HG02884 (cell line): ENCODE data around the gene GHITM.
"Not testable (repeated sequence)": the region's sequence is repeated elsewhere in the genome, so short reads cannot be mapped to it uniquely, and the experiment has no call there.

Source experiments
- ATAC-seq: cut with Tn5 transposase; IDR thresholded peaks from one replicate; pipeline ENCODE4 v1.9.1; 2021; ENCODE audit warnings: mild to moderate bottlenecking, moderate library complexity; ENCODE audit not compliant: unreplicated experiment

Gene GHITM, protein sequence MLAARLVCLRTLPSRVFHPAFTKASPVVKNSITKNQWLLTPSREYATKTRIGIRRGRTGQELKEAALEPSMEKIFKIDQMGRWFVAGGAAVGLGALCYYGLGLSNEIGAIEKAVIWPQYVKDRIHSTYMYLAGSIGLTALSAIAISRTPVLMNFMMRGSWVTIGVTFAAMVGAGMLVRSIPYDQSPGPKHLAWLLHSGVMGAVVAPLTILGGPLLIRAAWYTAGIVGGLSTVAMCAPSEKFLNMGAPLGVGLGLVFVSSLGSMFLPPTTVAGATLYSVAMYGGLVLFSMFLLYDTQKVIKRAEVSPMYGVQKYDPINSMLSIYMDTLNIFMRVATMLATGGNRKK

DNA sequence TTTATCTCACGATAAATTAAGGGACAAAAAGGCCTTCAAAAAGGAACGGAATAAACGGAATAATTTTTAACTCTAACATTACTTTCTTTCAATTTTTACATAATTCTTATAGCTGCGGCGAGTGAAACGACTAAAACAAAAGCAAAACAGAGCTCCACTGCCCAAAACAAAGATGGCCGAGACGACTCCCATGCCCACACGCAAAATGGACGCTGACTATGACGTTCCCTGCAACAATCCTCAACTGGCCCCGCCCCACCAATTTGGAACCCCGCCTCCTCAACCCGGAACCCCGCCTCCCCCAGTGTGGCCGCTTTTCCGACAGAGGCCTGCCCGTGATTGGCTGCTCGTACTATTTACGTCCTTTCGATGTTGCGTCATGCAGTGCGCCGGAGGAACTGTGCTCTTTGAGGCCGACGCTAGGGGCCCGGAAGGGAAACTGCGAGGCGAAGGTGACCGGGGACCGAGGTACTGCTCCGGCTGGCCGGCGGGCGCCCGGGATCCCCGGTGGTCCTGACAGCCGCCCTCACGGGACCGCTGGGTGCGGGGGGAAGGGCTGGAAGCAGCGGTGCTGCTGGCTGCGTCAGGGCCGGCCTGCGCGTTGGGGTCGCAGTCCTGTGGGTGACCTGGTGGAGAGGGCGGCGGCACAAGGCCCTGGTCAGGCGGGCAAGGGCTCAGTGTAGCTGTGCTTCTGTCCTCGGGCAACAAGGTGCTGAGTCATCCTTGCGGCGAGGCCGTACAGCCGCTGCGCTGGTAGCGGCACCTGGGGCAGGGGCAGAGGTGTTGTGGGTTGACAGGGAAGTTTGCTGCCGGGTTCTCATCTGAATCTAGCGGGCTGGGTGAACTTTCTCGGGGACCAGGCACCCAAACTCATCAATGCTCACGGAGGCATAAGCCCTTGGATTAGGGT, at the start of gene GHITM:
GHITM (plus strand) TSS at position 384 of the 910 bp plus-strand sequence. CDS start 1,992 bp downstream, outside the sequence.
- peak; percentile 99 for ATAC-seq

DNA sequence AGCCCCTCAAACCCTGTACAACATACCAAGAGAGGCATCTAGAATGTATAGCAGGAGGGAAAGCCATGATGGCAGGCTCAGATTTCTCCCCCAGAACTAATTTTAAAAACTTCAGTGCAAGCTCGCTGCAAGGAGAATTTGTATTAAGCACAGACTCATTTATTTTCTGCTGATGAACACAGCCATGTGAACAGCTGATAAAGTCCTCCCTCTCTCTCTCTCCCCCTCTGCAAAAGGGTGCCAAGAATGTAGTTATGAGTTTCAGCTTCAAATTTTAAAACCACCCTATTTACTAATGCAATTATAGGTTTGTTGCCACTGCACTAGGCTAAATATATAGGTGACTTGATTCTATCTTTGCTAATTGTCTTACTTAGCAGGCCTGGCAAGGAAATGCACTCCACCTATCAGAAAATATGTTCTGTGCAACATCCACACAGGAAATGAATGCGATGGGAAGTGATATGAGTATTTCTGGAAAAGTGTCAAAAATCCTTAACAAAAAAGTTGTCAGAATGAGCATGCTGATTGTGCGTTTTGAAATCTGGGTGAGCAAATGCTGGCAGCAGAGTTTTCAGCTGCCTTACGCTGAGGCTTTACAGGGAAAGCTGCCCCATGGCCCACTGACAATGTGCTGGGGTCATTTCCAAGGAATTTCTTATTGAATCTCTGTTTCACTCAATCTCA, 43.4 kb upstream of the GHITM start:
- ATAC-seq = no peak

DNA sequence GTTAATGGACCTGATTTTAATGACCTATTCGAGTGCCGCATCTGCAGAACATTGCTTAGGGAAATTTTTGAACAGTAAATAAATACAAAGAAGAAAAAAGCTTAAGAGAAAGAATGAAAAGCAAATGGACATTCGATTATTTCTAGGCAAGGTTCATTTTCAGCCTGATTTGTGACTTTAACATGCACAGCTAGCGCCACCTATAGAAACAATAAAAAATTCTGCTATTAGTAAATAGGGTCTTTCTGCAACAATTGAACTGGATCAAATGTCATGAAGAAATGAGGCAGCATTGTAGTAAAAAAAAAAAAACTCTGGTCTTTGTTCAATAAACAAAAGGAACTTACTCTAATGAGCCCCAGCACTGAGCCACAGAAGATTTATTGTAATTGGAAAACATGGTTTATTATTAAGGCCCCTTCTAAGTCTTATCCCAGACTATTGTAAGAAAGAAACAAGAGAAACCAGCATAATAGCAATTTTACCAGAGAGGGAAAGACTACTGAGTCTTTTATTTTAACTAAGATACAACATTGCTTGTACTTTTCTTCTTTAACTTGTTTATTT, 41.4 kb upstream of the GHITM start:
- no peak for ATAC-seq

GRCh38 chr10:84098667-84099066, 40.6 kb upstream of the GHITM start:
- no peak for ATAC-seq

GRCh38 chr10:84101042-84101441, 38.3 kb upstream of the GHITM start:
- ATAC-seq = no peak

GRCh38 chr10:84108797-84109196, 30.5 kb upstream of the GHITM start:
- no peak for ATAC-seq

- not testable (repeated sequence) for ATAC-seq
Observed at GRCh38 chr10:84109772-84110171, 29.5 kb upstream of the GHITM start.

- ATAC-seq = not testable (repeated sequence)
Observed at GRCh38 chr10:84113468-84113867, 25.8 kb upstream of the GHITM start.

GRCh38 chr10:84114088-84114667, 25.1 kb upstream of the GHITM start:
- no peak for ATAC-seq

DNA sequence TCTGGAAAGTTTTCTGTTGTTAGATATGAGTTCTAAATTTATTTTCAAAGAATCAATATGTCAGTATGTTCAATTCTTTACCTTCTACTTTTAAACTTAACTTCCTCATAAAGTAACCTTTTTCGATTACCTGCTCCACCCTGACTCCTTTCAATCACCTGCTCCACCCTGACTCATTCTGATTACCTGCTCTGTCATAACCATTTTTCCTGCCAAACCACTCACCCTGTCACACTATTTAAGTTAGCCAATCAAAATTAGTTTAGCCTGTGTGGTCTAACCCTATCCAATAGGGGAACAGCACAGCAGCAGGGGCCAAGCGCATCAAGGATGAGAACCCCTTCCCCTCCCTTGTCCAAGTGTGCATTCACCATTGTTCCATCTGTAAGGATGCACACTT, 22.1 kb upstream of the GHITM start:
- not testable (repeated sequence) for ATAC-seq

- no peak for ATAC-seq
Observed at GRCh38 chr10:84117686-84118394, 21.5 kb upstream of the GHITM start.

GRCh38 chr10:84118395-84119006, 20.8 kb upstream of the GHITM start:
- no peak for ATAC-seq

DNA sequence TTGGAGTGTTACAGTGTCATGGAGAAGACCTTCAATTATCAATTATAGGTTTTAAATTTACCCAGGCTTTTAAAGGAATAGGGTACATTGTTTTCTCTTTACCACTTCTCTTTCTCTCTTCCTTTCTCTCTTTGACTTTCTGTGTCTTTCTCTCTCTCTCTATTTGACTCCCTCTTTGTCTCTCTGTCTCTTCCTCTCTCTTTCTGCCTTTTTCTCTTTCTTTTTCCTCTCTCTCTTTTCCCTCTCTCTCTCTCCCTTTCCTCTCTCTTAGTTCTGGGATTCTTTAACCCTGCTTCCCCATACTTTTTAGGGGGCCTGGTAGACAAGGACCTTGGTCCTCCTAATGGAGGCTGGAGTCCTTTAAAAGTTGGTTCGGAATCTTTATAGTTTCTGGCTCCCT, 15.9 kb upstream of the GHITM start:
- ATAC-seq = no peak

DNA sequence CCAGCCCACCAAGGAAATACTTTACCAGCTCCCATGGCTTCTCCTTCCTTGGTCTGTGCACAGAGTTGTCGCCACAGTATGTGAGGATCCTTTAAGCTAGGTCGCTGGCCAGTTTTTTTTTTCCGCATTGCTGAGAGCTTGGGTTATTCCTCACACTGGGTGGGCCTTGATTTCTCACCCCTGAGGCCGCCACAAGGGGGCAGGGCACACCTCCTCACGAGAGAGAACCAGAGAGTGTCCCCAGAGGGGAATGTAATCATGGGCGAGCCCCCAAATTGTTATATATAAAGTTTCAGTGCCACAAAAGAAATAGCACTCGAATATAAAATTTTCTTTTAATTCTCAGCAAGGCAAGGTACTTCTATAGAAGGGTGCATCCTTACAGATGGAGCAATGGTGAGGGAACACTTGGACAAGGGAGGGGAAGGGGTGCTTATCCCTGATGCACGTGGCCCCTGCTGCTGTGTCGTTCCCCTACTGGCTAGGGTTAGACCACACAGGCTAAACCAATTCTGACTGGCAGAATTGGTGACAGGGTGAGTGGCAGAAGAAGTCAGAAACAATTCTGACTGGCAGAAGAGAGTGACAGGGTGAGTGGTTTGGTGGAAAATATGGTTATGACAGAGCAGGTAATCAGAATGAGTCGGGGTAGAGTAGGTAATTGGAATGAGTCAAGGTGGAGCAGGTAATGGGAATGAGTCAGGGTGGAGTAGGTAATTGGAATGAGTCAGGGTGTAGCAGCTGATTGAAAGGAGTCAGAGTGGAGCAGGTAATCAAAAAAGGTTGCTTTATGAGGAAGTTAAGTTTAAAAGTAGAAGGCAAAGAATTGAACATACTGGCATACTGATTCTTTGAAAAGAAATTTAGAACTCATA, 13.2 kb upstream of the GHITM start:
- not testable (repeated sequence) for ATAC-seq

DNA sequence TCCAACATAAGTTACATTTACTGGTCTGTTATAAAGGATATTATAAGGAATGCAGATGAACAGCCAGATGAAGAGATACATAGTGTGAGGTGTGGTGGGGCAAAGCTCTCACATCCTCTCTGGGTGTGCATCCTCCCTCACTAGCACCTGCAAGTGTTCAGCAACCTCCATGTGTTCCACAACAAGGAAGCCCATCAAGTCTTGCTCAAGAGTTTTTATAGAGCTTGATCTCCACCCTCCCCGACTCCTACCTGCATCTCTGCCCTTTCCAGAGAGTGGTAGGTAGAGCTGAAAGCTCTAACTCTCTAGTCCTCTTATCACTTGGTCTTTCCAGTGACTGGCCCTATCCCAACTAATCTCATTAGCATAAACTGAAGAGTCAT, 12.5 kb upstream of the GHITM start:
- ATAC-seq = no peak

- ATAC-seq = no peak
Observed at GRCh38 chr10:84135836-84136235, 3.5 kb upstream of the GHITM start.

DNA sequence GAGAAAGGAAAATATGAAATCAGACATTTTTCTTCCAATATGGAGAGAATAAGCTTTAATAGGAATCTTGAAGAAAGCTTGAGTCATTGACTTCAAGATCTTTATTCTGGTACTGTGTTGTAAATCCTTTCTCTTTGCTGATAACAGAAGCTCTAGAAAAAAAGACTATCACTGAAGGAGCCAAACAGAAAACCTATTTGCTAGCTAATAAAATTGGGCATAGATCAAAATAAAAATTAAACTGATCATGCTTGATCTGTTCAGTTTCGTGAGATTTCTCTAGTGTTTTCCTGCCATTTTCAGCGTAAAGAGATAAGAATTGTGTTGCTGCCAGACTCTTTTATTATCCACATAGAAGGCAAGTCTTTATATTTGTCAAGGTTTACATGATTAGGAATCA, 1.5 kb upstream of the GHITM start:
- ATAC-seq = no peak

GRCh38 chr10:84138478-84139125, 707 bp upstream of the GHITM start:
- no peak for ATAC-seq
